ENCODE results near the gene CLSTN2. TPM values are rescaled to one million over a fixed set of nuclear protein-coding genes. Genes with fewer than 3 reads are reported as not detected.

The CLSTN2 gene
- total RNA-seq, 1 experiment from 2014 or later: 0.68 TPM

DNA sequence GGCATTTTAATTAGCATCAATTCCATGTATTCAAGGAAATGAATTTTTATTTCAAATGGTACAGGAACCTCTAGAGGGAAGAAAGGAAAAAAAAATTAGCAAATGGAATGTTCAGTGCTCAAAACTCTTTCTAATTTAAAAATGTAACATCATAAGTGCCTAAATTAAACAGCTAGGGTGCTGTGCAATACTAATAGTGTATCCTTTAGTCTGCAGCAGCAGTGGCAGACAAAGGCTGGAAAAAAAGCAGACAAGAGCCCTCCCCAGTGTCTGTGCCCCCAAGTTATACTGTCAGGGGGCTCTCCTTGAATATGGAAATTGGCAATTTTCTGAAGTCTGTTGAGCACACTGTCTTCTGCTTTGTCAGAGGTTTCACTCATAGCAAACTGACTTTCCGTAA, 159.5 kb downstream of the CLSTN2 start:
- H3K9me3 Mint-ChIP-seq: peaks cover 17 to 18% of the 10 kb centered on the region in 2 experiments
- no peaks in the 10 kb centered on the region for H3K79me2 ChIP-seq (ENCODE audit: insufficient read depth, low read length)
- no peak overlapping the region for H4K8ac ChIP-seq (replicated peaks; ENCODE audit: insufficient read length, low read depth, low read length)
- no peak overlapping the region for H3K9ac ChIP-seq (ENCODE audit: extremely low read depth, insufficient read length, low read length)
- H3K27ac ChIP-seq (ENCODE audit: insufficient read length, low read depth, low read length): no peak overlapping the region
- H3K14ac ChIP-seq (ENCODE audit: insufficient read depth, low read length): no peak overlapping the region
- H2BK5ac ChIP-seq (ENCODE audit: insufficient read length, low read length): no peak overlapping the region
- 0 out of 2 replicates have a peak, but pooled peaks cover 3% of the 10 kb centered on the region for H3K4me1 ChIP-seq (ENCODE audit: insufficient read depth, low read length)
- no peaks in the 10 kb centered on the region for H3K23me2 ChIP-seq (ENCODE audit: insufficient read length, low read depth, low read length, poor library complexity, severe bottlenecking)
- no peaks in the 10 kb centered on the region for H3K79me1 ChIP-seq (ENCODE audit: insufficient read depth, low read depth, low read length, poor library complexity, severe bottlenecking)
- H3K36me3 Mint-ChIP-seq (ENCODE audit: insufficient read depth in 1 of 3, low read depth in 3 of 3): peaks cover 9 to 16% (median 11%) of the 10 kb centered on the region in 3 experiments
- no peak overlapping the region for H3K27ac Mint-ChIP-seq
- no peak overlapping the region for H3K4me3 Mint-ChIP-seq
- no peaks in the 10 kb centered on the region; the same call in 1 of the 2 replicates for H3K27me3 Mint-ChIP-seq (ENCODE audit: low read depth)
- no peak overlapping the region for H3K4me2 ChIP-seq (ENCODE audit: insufficient read depth, insufficient read length, low read length)
- no peak overlapping the region for H3K18ac ChIP-seq (ENCODE audit: insufficient read length, low read depth, low read length)
- no peak overlapping the region for H2AFZ ChIP-seq (ENCODE audit: low read length)
- H2BK120ac ChIP-seq (ENCODE audit: low read depth, low read length, poor library complexity, severe bottlenecking): no peak overlapping the region
- TF ChIP-seq, protein P1, sequence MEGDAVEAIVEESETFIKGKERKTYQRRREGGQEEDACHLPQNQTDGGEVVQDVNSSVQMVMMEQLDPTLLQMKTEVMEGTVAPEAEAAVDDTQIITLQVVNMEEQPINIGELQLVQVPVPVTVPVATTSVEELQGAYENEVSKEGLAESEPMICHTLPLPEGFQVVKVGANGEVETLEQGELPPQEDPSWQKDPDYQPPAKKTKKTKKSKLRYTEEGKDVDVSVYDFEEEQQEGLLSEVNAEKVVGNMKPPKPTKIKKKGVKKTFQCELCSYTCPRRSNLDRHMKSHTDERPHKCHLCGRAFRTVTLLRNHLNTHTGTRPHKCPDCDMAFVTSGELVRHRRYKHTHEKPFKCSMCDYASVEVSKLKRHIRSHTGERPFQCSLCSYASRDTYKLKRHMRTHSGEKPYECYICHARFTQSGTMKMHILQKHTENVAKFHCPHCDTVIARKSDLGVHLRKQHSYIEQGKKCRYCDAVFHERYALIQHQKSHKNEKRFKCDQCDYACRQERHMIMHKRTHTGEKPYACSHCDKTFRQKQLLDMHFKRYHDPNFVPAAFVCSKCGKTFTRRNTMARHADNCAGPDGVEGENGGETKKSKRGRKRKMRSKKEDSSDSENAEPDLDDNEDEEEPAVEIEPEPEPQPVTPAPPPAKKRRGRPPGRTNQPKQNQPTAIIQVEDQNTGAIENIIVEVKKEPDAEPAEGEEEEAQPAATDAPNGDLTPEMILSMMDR (conservative IDR thresholded peaks at IDR 0.05): no peak
- H3K56ac ChIP-seq (ENCODE audit: insufficient read length, low read depth, low read length): no peak overlapping the region
- H3K4ac ChIP-seq (ENCODE audit: low read depth, low read length): no peak overlapping the region
- no CpG with 5 or more reads among the region's 1 CpG for WGBS (ENCODE audit: extremely low coverage, insufficient read length, low lambda C conversion rate)
- no peak overlapping the region for H3K23ac ChIP-seq (ENCODE audit: insufficient read length, low read depth, low read length)
- no peak overlapping the region for H4K91ac ChIP-seq (ENCODE audit: insufficient read length, low read depth, low read length)
- H3K27me3 ChIP-seq (ENCODE audit: insufficient read depth, low read length): no peaks in the 10 kb centered on the region
- no peaks in the 10 kb centered on the region for H4K20me1 ChIP-seq (ENCODE audit: control insufficient read depth, insufficient read depth, insufficient read length)
- peaks cover 15 to 23% of the 10 kb centered on the region in 2 experiments for H3K4me1 Mint-ChIP-seq
- H2BK12ac ChIP-seq (ENCODE audit: insufficient read length, low read depth, low read length): no peak overlapping the region
- no peak overlapping the region for H3T11ph ChIP-seq (ENCODE audit: low read length)
- no peak overlapping the region for H2BK15ac ChIP-seq (ENCODE audit: low read depth, low read length)
- no peaks in the 10 kb centered on the region for H3K9me3 ChIP-seq (ENCODE audit: control insufficient read depth, low read depth, low read length)
- no peak overlapping the region for H4K5ac ChIP-seq (ENCODE audit: insufficient read length, low read depth, low read length)
- no peak for DNase-seq
- H2AK5ac ChIP-seq (ENCODE audit: insufficient read length, low read length): no peak overlapping the region
- no peak overlapping the region for H2BK20ac ChIP-seq (ENCODE audit: low read depth, low read length, poor library complexity, severe bottlenecking)

Data from H9 (cell line).